Measurements from ENCODE around the gene SMG7. TPM values are rescaled to one million over a fixed set of nuclear protein-coding genes. Genes with fewer than 3 reads are reported as not detected.
"Not testable (repeated sequence)": the region's sequence is repeated elsewhere in the genome, so short reads cannot be mapped to it uniquely, and the experiment has no call there.

SMG7 gene, protein sequence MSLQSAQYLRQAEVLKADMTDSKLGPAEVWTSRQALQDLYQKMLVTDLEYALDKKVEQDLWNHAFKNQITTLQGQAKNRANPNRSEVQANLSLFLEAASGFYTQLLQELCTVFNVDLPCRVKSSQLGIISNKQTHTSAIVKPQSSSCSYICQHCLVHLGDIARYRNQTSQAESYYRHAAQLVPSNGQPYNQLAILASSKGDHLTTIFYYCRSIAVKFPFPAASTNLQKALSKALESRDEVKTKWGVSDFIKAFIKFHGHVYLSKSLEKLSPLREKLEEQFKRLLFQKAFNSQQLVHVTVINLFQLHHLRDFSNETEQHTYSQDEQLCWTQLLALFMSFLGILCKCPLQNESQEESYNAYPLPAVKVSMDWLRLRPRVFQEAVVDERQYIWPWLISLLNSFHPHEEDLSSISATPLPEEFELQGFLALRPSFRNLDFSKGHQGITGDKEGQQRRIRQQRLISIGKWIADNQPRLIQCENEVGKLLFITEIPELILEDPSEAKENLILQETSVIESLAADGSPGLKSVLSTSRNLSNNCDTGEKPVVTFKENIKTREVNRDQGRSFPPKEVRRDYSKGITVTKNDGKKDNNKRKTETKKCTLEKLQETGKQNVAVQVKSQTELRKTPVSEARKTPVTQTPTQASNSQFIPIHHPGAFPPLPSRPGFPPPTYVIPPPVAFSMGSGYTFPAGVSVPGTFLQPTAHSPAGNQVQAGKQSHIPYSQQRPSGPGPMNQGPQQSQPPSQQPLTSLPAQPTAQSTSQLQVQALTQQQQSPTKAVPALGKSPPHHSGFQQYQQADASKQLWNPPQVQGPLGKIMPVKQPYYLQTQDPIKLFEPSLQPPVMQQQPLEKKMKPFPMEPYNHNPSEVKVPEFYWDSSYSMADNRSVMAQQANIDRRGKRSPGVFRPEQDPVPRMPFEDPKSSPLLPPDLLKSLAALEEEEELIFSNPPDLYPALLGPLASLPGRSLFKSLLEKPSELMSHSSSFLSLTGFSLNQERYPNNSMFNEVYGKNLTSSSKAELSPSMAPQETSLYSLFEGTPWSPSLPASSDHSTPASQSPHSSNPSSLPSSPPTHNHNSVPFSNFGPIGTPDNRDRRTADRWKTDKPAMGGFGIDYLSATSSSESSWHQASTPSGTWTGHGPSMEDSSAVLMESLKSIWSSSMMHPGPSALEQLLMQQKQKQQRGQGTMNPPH
- total RNA-seq (10 to 100 TPM; 30.5 to 43.0 TPM), polyA plus RNA-seq (ENCODE audit: insufficient read length in 2 of 2) (10 to 100 TPM; 68.9 to 75.6 TPM)
- long read RNA-seq, donor 1, partial matches to known transcripts: 5 of 5 reads
- long read RNA-seq, donor 1, other reads (novel, unspliced or antisense): 0 of 5 reads
- long read RNA-seq, donor 2: 0 reads
- long read RNA-seq, donor 3, partial matches to known transcripts: 6 of 6 reads
- long read RNA-seq, donor 3, other reads (novel, unspliced or antisense): 0 of 6 reads
- long read RNA-seq, donor 4, full-length matches to known transcripts: 1 of 1 reads
- long read RNA-seq, donor 4, partial matches to known transcripts: 0 of 1 reads
- long read RNA-seq, donor 4, other reads (novel, unspliced or antisense): 0 of 1 reads

- Histone ChIP-seq H3K4me1 (ENCODE audit: control insufficient read depth, insufficient read depth, low read length) (peaks cover 7% of the 10 kb centered on the region), H3K27me3 (ENCODE audit: control insufficient read depth, insufficient read depth, low read length) (no peaks in the 10 kb centered on the region), H3K4me3 (ENCODE audit: low read depth, low read length) (peak within 1 kb of the TSS; percentile 94), H3K36me3 (ENCODE audit: control insufficient read depth, insufficient read depth, low read length) (peaks cover 3% of the 10 kb centered on the region), H3K9me3 (ENCODE audit: control insufficient read depth, insufficient read depth, low read length) (no peaks in the 10 kb centered on the region), H3K27ac (ENCODE audit: low read depth, low read length) (peak within 1 kb of the TSS; percentile 100)
- peak in 5 of 6 donors; percentile 12 to 75 (median 22) for DNase-seq (ENCODE audit: low read depth in 4 of 6, low spot score in 6 of 6)
- WGBS (ENCODE audit: insufficient coverage): under 1% methylated on average over 68 of the region's 70 CpGs
Measured at GRCh38 chr1:183472488-183473216, at the start of gene SMG7. SMG7 (plus strand) TSS chr1:183472499; CDS start chr1:183472621, 122 bp downstream.

DNA sequence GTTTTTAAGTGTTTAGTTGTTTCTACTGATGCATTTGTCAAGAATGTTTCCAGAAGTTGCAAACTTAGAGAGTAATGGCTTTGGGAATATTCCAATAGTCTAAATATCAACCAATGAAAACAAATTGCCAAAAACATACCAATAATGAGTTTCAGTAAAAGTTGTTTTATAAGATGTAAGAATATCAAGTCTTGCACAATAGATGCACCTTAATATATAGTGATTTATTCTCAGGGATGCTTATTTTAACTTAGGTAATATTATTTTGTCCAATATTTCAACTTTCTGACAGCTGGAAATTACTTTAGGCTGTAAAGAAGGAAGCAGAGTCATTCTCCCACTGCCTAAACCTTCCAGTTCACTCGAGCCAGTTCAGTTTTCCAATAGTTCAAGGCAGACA is 48.8 kb upstream of the SMG7 start:
- peaks cover 3% of the 10 kb centered on the region for H3K27me3 ChIP-seq (ENCODE audit: control insufficient read depth, insufficient read depth, low read length)
- no peaks in the 10 kb centered on the region for H3K9me3 ChIP-seq (ENCODE audit: control insufficient read depth, insufficient read depth, low read length)
- H3K4me3 ChIP-seq (ENCODE audit: low read depth, low read length): no peak overlapping the region
- H3K27ac ChIP-seq (ENCODE audit: low read depth, low read length): no peak overlapping the region
- no peak for DNase-seq (ENCODE audit: low read depth in 4 of 6, low spot score in 6 of 6)
- no CpG with 5 or more reads among the region's 1 CpG for WGBS (ENCODE audit: insufficient coverage)
- H3K4me1 ChIP-seq (ENCODE audit: control insufficient read depth, insufficient read depth, low read length): peaks cover 4% of the 10 kb centered on the region
- H3K36me3 ChIP-seq (ENCODE audit: control insufficient read depth, insufficient read depth, low read length): no peaks in the 10 kb centered on the region

DNA sequence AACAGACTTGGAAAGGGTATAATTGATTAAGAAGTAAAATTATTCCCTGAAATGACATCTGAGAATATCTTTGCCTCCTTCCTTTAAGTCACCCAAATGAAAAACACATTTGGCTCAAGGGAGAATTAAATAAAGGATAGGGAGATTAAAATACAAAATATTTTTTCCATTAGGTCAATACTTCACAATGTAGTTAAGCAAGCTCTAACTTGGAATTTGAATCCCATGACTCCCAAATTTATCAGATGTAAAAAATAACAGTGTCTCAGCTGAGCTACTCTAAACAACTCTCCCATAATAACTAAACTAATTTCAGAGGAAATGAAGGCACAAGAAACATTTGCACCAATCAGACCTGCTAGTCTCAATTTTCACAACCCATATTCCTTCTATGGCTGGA is 47.6 kb upstream of the SMG7 start:
- no peaks in the 10 kb centered on the region for H3K4me1 ChIP-seq (ENCODE audit: control insufficient read depth, insufficient read depth, low read length)
- no peak overlapping the region for H3K27ac ChIP-seq (ENCODE audit: low read depth, low read length)
- no peaks in the 10 kb centered on the region for H3K9me3 ChIP-seq (ENCODE audit: control insufficient read depth, insufficient read depth, low read length)
- H3K36me3 ChIP-seq (ENCODE audit: control insufficient read depth, insufficient read depth, low read length): no peaks in the 10 kb centered on the region
- H3K27me3 ChIP-seq (ENCODE audit: control insufficient read depth, insufficient read depth, low read length): peaks cover 2% of the 10 kb centered on the region
- H3K4me3 ChIP-seq (ENCODE audit: low read depth, low read length): no peak overlapping the region
- DNase-seq (ENCODE audit: low read depth in 4 of 6, low spot score in 6 of 6): no peak

GRCh38 chr1:183427591-183427990 is 44.7 kb upstream of the SMG7 start:
- H3K4me1 ChIP-seq (ENCODE audit: control insufficient read depth, insufficient read depth, low read length); H3K4me3 ChIP-seq (ENCODE audit: low read depth, low read length); H3K27ac ChIP-seq (ENCODE audit: low read depth, low read length); H3K27me3 ChIP-seq (ENCODE audit: control insufficient read depth, insufficient read depth, low read length); H3K9me3 ChIP-seq (ENCODE audit: control insufficient read depth, insufficient read depth, low read length); DNase-seq (ENCODE audit: low read depth in 4 of 6, low spot score in 6 of 6); H3K36me3 ChIP-seq (ENCODE audit: control insufficient read depth, insufficient read depth, low read length): not testable (repeated sequence)
- WGBS (ENCODE audit: insufficient coverage): no CpG with 5 or more reads among the region's 3 CpGs

DNA sequence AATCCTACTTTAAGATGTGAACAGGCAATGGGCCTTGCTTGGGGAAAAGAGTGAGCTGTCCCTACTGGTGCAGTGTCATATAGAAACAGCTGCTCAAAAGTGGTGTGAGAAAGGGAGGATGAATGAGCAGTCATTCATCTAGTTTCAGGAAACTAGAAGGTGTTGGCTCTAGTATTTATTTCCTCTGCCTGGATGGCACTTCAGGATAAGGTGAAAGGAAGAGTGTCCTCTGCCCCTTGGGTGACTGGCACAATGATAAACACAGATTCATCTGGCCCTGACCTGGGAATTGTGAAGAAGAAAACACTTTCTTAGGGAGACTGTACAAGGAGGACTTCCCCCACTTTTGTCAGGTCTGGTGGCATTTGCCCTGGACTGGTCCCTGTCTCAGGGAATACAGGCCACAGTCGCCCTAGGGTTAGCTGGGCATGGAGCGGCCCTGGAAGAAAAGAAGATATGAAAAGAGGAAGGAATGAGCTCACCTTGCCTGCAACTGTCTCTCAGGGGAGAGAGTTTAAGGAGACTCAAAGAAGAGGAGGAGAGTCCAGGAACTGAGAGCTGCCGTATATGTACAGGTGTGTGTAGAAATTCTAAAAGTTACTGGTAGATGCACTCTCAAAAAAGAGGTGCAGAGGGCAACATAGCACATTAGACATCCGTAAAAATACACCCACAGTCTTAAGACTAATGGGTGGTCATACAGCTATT is 40.3 kb upstream of the SMG7 start:
- Histone ChIP-seq H3K27ac (ENCODE audit: low read depth, low read length) (no peak overlapping the region), H3K4me1 (ENCODE audit: control insufficient read depth, insufficient read depth, low read length) (no peaks in the 10 kb centered on the region), H3K4me3 (ENCODE audit: low read depth, low read length) (no peak overlapping the region), H3K36me3 (ENCODE audit: control insufficient read depth, insufficient read depth, low read length) (no peaks in the 10 kb centered on the region), H3K27me3 (ENCODE audit: control insufficient read depth, insufficient read depth, low read length) (peaks cover 2% of the 10 kb centered on the region), H3K9me3 (ENCODE audit: control insufficient read depth, insufficient read depth, low read length) (no peaks in the 10 kb centered on the region)
- DNase-seq (ENCODE audit: low read depth in 4 of 6, low spot score in 6 of 6): no peak
- WGBS (ENCODE audit: insufficient coverage): 96% methylated on average over 3 of the region's 4 CpGs

DNA sequence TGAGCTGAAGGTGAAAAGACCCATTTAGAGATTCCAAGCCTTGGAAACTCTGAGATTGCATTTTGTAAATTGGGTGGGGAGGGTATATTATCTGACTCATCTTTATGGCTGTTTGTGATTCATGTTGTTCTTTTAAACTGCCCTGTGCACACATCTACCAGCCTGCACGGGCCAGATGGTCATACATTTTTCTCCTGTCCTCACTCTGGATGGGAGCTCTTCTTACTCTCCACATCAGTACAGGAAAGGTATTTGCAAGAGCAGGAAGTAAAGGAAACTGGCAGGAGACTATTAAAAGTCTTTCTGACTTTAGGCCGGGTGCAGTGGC is 39.8 kb upstream of the SMG7 start:
- no CpG with 5 or more reads among the region's 2 CpGs for WGBS (ENCODE audit: insufficient coverage)
- H3K36me3 ChIP-seq (ENCODE audit: control insufficient read depth, insufficient read depth, low read length): no peaks in the 10 kb centered on the region
- DNase-seq (ENCODE audit: low read depth in 4 of 6, low spot score in 6 of 6): no peak
- no peak overlapping the region for H3K27ac ChIP-seq (ENCODE audit: low read depth, low read length)
- H3K4me1 ChIP-seq (ENCODE audit: control insufficient read depth, insufficient read depth, low read length): no peaks in the 10 kb centered on the region
- no peaks in the 10 kb centered on the region for H3K9me3 ChIP-seq (ENCODE audit: control insufficient read depth, insufficient read depth, low read length)
- peaks cover 2% of the 10 kb centered on the region for H3K27me3 ChIP-seq (ENCODE audit: control insufficient read depth, insufficient read depth, low read length)
- H3K4me3 ChIP-seq (ENCODE audit: low read depth, low read length): no peak overlapping the region

DNA sequence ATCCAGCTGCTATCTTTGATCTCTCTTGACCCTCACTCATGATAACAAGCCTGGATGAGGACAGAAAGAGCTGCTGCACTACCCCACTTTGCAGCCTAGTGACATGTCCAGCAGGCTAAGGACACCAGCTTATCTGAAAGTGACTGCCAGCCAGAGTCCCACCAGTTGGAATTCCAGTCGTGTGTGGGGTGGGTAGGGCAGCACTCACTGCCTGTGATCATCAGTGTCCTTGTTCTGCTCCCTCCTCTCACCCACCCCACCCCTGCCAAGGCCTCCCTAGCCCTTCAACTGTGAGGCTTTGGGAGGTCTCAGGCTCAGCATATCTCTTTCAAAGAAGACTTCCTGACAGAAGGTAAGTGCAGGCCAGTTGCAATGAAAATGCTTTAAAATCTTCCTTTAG is 38.6 kb upstream of the SMG7 start:
- H3K4me1 ChIP-seq (ENCODE audit: control insufficient read depth, insufficient read depth, low read length): no peaks in the 10 kb centered on the region

GRCh38 chr1:183435497-183435896 is 36.8 kb upstream of the SMG7 start:
- Histone ChIP-seq H3K4me1 (ENCODE audit: control insufficient read depth, insufficient read depth, low read length) (no peaks in the 10 kb centered on the region), H3K9me3 (ENCODE audit: control insufficient read depth, insufficient read depth, low read length) (no peaks in the 10 kb centered on the region), H3K27ac (ENCODE audit: low read depth, low read length) (no peak overlapping the region), H3K36me3 (ENCODE audit: control insufficient read depth, insufficient read depth, low read length) (no peaks in the 10 kb centered on the region), H3K27me3 (ENCODE audit: control insufficient read depth, insufficient read depth, low read length) (no peaks in the 10 kb centered on the region), H3K4me3 (ENCODE audit: low read depth, low read length) (no peak overlapping the region)
- DNase-seq (ENCODE audit: low read depth in 4 of 6, low spot score in 6 of 6): no peak
- WGBS (ENCODE audit: insufficient coverage): no CpG with 5 or more reads among the region's 2 CpGs

More for the DNA sequence above, 38.6 kb upstream of the SMG7 start:
- Histone ChIP-seq H3K4me3 (ENCODE audit: low read depth, low read length) (no peak overlapping the region), H3K27me3 (ENCODE audit: control insufficient read depth, insufficient read depth, low read length) (peaks cover 2% of the 10 kb centered on the region), H3K9me3 (ENCODE audit: control insufficient read depth, insufficient read depth, low read length) (no peaks in the 10 kb centered on the region), H3K27ac (ENCODE audit: low read depth, low read length) (no peak overlapping the region), H3K36me3 (ENCODE audit: control insufficient read depth, insufficient read depth, low read length) (no peaks in the 10 kb centered on the region)
- WGBS (ENCODE audit: insufficient coverage): no CpG with 5 or more reads among the region's 1 CpG
- no peak for DNase-seq (ENCODE audit: low read depth in 4 of 6, low spot score in 6 of 6)
